GM12892 (cell line): Measurements from ENCODE around the gene MTG2.

Source experiments
- DNase-seq: peaks from one replicate; pipeline ENCODE4 v3.0.0; 2011; ENCODE audit not compliant: insufficient read length
- FAIRE-seq: peaks from 2 replicates; lab custom pipeline; 2011; peaks lifted over from hg19 to GRCh38; lab: Jason Lieb, UNC
- POLR2A ChIP-seq: IDR thresholded peaks from 2 replicates; pipeline ENCODE4 v1.6.1; 2011; ENCODE audit warnings: low read depth, low read length, control low read depth
- POLR2AphosphoS5 ChIP-seq: IDR thresholded peaks from 2 replicates; pipeline ENCODE4 v1.6.1; 2011; ENCODE audit warnings: low read depth, low read length, control low read depth
- TAF1 ChIP-seq: IDR thresholded peaks from 2 replicates; pipeline ENCODE4 v1.6.1; 2011; ENCODE audit warnings: low read depth, mild to moderate bottlenecking, control low read depth, low read length, borderline replicate concordance

The MTG2 gene

GRCh38 chr20:62139636-62140035 is 43.2 kb upstream of the MTG2 start:
- FAIRE-seq, result no peak
- TF ChIP-seq POLR2AphosphoS5 (no peak), POLR2A (no peak), TAF1 (no peak)
- no peak for DNase-seq

DNA sequence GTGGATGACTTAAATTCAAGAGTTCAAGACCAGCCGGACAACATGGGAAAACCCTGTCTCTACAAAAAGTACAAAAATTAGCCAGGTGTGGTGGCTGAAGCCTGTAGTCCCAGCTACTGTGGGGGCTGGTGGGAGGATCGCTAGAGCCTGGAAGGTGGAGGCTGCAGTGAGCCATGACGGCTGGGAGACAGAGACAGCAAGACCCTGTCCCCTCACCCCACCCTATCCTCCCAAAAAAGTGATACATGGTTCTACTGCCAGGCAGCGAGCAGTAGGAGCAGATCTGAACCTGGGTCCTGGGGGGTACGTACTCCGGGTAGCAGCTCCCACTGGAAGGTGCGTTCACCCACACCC is 41.8 kb upstream of the MTG2 start:
- TF ChIP-seq TAF1, result no peak
- no peak for TF ChIP-seq POLR2A
- no peak for TF ChIP-seq POLR2AphosphoS5
- no peak for FAIRE-seq
- DNase-seq, result no peak

DNA sequence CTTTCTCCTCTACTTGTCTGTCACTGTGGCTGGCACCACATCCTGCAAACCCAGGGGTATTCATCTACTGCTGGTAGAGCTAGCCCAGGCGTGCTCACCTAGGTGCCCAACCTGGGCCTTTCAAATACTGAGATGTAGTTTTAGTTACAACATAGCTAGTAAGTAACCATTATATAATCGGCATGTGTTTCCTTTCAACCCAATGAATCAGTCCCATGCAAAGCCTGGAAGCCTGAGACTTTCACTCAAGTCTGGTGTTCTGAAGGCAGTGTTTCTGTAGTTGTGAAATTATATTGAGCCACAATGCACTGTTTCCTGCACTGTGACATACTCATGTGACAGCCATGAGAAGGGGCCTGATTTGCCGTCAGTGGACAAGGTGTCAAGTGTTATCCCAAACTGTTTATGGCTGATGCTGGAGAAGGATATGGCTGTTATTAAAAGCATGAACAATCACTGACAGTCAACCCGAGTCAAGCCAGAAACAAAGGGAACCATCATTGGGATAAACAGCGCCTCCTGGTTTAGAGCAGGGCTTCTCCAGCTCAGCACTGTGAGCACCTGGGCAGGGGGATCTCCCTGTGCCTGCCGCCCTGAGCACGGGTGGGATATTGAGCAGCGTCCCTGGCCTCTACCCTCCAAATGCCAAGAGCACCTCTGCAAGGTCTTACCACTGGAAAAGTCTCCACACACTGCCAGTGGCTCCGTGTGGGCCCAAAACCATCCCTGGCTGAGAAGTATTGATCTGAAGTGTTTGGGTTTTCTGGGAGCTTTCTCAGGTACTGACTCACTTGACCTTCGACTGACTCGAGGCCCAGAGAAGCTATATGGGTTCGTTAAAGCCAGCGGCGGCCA is 41.2 kb upstream of the MTG2 start:
- FAIRE-seq, result peak; percentile 53
- no peak for DNase-seq
- TF ChIP-seq POLR2AphosphoS5, result no peak
- no peak for TF ChIP-seq TAF1
- TF ChIP-seq POLR2A, result no peak

- FAIRE-seq (no peak), DNase-seq (no peak)
- TF ChIP-seq TAF1 (no peak), POLR2AphosphoS5 (no peak), POLR2A (no peak)
Observed at GRCh38 chr20:62142252-62143080, 40.4 kb upstream of the MTG2 start.

DNA sequence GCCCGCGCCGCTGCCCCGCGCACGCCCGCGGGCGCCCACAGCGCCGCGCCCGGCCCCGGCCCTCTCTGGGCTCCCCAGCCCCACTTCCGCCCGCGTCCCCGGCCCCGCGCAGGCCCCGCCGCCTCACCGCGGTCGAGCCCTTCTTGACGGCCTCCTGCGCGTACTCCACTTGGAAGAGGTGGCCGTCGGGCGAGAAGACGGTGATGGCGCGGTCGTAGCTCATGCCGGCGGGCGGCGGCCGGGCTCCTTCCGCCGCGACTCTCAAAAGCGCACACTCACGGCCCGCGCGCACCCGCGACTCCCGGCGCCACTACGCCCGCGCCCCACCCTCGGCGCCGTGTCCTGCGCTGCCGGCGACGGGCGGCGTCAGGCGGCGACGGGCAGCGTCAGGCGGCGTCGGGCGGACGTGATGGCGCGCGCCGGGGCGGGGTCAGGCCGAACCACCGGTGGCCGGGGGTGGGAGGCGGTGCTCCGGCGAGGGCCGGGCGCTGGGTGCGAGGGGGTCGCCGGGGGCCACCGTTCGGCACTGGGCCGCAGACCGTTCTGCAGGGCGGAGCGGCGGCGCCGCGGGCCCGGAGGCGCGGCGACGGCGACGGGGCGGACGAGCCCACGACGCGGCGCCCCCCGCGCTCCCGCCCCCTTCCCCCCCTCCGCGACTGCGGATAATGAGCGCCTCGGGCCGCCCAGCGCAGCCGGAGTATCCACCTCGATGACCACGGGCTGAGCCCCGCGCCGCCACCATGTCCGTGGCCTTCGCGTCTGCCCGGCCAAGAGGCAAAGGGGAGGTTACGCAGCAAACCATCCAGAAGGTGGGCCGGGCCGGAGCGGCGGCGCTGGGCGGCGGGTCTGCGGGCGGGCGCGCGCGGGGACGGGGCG is 39.5 kb upstream of the MTG2 start, which contains the start of the genes PSMA7 and SS18L1:
Gene PSMA7 (minus strand): TSS at position 314 of the 876 bp plus-strand sequence. CDS start 91 bp downstream, at position 223.
Gene SS18L1 (plus strand): TSS at position 689 of the 876 bp plus-strand sequence. CDS start 52 bp downstream, at position 741.
- TF ChIP-seq POLR2AphosphoS5 (peak; percentile 37; the same call in 1 of the 2 replicates), POLR2A (peak; percentile 75; the same call in 1 of the 2 replicates), TAF1 (peak; percentile 65)
- peak; percentile 90 for FAIRE-seq
- peak; percentile 90 for DNase-seq

- no peak; the same call in 1 of the 2 replicates for TF ChIP-seq POLR2A
- no peak for TF ChIP-seq POLR2AphosphoS5
- no peak for TF ChIP-seq TAF1
- FAIRE-seq, result peak; percentile 24
- peak; percentile 61 for DNase-seq
Observed at GRCh38 chr20:62143957-62144825, 38.6 kb upstream of the MTG2 start.

GRCh38 chr20:62145688-62146018 is 37.2 kb upstream of the MTG2 start:
- FAIRE-seq (no peak), DNase-seq (no peak)
- no peak for TF ChIP-seq POLR2A

- FAIRE-seq (no peak), DNase-seq (no peak)
- TF ChIP-seq POLR2AphosphoS5 (no peak), TAF1 (no peak), POLR2A (no peak)
Observed at GRCh38 chr20:62146019-62146755, 36.6 kb upstream of the MTG2 start.

GRCh38 chr20:62147125-62147524 is 35.7 kb upstream of the MTG2 start:
- TF ChIP-seq POLR2AphosphoS5 (no peak), POLR2A (no peak), TAF1 (no peak)
- no peak for DNase-seq
- no peak for FAIRE-seq
